Head of caudate nucleus (tissue), 42 donors: Measurements from ENCODE around the gene DIP2C.
A peak's percentile ranks its signal among the peaks of the same experiment; 100 is the strongest.
"Not testable (repeated sequence)": the region's sequence is repeated elsewhere in the genome, so short reads cannot be mapped to it uniquely, and the experiment has no call there.

Experiments used
- DNase-seq, 42 donors: peaks; one replicate each; pipeline versions ENCODE4 v3.0.0 to v3.0.0-alpha.2; 2020 to 2021; ENCODE audit warnings: mixed read lengths in 7 of 42
- intact Hi-C: fragments of 100-400 bp; cut with DNase I; formaldehyde crosslinking; loops from one replicate; pipeline ENCODE4 v1.15.0; 2022

DIP2C gene

DNA sequence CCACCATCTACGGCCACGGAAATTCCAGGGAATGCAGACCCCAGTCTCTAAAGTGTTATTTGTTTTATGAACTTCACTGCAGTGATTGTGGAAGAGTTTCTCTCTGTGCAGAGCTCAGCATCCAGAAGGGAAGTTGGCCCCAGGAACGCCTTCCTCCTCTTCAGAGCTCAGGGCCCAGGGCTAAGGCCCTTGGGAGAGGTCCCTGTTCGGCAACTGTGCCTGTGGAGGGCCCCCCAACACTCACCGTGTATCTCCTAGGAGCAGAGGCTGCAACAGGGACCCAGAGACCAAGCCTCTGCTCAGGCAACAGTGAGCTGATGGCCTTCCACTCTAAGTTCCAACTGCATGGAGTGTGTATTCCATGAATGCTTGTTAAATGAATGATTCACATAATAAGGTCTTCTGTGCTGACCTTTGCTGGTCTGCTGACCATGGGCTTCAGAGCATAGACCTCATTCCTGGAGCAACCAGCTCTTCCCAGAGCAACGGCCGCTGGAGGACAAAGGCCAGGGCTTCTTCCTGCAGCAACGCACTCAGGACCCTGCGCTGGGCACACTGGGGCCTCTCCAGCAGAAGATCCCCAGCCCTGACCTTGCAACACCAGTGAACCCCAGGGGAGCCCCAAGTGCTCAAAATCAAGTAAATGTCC lies 7.7 kb downstream of the DIP2C start:
- intact Hi-C loops, result loop anchor here (5.0 to 10.0 kb wide), 2 partner anchors 103 to 169 kb away; no protein-coding TSS in a partner anchor
- DNase-seq, result no peak

DNA sequence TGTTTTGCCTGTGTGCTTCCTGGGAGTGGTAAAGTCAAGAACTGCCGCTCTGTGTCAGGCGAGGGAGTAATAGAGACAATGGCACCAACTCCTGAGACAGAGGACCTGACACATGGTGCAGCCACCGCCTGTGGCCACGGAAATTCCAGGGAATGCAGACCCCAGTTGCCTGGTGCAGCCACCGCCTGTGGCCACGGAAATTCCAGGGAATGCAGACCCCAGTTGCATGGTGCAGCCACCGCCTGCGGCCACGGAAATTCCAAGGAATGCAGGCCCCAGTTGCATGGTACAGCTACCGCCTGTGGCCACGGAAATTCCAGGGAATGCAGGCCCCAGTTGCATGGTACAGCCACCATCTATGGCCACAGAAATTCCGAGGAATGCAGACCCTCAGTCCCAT lies 8.7 kb downstream of the DIP2C start:
- DNase-seq, result no peak
- intact Hi-C loops, result loop anchor here (5.0 to 10.0 kb wide), 2 partner anchors 104 to 168 kb away; no protein-coding TSS in a partner anchor

DNA sequence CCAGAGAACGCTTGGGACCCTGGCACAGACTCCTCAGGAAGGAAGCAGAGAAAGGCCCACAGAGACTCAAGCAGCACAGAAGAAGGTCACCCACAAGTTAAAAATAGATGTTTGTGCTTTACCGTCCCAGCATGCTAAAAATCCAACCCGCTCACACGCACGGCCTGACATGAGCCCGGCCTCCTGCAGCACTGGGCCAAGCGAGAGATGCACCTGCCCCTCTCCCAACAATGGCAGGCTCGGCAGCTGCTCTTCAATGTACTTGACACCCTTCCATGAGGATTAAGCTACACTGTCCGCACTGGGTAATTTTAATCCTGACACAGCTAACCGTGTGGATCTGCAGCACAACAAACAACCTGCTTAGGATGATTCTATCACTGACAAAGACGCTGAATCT lies 9.3 kb downstream of the DIP2C start:
- no peak for DNase-seq
- intact Hi-C loops, result loop anchor here (5.0 to 10.0 kb wide), 2 partner anchors 105 to 168 kb away; no protein-coding TSS in a partner anchor

DNA sequence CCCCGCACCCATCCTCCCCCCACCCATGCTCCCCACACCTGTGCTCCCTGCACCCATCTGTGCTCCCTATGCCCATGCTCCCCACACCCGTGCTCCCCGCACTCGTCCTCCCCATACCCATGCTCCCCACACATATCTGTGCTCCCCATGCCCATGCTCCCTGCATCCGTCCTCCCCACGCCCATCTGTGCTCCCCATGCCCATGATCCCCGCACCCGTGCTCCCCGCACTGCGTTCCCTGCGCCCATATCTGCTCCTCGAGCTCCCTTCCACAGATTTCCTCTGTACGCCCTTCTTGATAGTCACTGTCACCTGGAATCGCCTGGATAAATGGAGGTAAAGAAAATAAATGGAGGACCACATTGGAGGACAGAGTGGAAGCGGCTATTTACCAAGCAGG lies 9.9 kb downstream of the DIP2C start:
- DNase-seq, result peak in 1 of 42 donors; percentile 7
- intact Hi-C loops, result no loop called here

DNA sequence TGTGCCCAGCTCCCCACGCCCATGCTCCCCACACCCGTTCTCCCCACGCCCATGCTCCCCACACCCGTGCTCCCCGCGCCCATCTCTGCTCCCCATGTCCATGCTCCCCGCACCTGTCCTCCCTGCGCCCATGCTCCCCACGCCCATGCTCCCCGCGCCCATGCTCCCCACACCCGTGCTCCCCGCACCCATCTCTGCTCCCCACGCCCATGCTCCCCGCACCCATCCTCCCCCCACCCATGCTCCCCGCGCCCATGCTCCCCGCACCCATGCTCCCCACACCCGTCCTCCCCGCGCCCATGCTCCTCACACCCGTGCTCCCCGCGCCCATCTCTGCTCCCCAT lies 10.8 kb downstream of the DIP2C start:
- intact Hi-C loops, DNase-seq: not testable (repeated sequence)

DNA sequence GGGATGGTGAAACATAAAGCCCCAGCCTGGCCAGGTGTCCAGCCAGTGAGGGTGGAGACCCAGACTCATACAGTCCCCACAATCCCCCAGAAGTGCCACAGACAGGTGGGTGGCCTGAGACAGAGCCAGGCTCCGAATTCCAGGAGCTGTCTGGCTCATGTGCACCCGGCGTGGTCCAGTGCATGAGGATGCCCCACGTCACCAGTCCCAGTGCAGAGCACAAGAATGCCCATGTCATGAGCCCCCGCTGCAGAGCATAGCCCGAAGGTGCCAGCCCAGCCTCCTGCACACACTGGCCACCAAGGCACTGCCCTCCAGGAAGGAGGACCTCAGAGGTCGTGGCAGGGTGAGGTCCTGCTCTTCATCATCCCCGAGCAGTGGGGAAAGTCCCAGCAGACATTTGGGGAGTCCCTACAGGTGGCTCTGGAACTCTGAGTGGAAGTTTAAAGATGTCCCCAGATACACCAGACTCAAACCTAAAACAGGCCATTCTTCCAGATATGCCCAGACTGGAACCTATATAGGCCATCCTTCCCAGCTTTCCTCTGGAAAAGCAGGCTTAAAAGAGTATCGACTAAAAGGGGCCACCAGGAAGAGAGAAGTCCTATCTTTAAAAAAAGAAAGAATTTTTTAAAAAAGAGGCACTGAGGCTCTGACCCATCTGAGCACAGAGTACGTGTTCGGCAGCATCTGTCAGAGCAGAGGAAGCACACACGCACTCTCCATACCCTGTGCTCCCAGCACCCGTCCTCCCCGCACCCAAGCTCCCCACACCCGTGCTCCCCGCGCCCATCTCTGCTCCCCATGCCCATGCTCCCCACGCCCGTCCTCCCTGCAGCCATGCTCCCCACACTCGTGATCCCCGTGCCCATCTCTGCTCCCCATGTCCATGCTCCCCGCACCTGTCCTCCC lies 11.5 kb downstream of the DIP2C start:
- intact Hi-C loops, result no loop called here

DNA sequence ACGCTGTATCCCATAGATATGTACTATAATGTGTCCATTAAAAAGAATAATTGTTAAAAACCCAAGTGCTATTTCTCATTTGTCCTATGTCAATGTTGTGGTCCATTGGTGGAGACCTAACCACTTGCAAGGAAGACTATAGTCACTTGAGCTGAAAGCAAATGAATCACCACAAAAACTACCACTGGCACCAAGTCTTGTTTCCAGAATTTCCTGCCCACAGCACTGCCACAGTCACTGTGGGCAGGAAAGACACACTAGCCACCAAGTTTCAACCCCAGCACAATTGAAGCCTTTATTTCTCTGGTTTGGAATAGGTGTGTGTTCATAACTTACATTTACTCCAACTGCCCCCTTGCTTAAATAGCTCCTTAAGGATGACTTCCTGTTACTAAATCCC lies 12.4 kb downstream of the DIP2C start:
- intact Hi-C loops, result no loop called here
- peak in 1 of 42 donors; percentile 10 for DNase-seq

More for the DNA sequence above, 11.5 kb downstream of the DIP2C start:
- peak in 3 of 42 donors; percentile 6 to 28 (median 7) for DNase-seq

DNA sequence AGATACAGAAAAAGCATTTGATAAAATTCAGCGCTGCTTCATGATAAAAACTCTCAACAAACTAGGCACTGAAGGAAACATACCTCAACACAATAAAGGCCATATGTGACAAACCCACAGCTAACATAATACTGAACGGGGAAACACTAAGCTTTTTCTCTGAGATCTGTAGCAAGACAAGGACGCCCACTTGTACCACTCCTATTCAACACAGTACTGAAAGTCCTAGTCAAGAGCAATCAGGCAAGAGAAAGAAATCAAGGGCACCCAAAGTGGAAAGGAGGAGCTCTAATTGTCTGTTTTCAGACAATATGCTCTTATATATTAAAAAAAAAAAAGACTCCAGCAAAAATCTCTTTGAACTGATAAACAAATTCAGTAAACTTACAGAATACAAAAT lies 13.3 kb downstream of the DIP2C start:
- intact Hi-C loops, result no loop called here

DNA sequence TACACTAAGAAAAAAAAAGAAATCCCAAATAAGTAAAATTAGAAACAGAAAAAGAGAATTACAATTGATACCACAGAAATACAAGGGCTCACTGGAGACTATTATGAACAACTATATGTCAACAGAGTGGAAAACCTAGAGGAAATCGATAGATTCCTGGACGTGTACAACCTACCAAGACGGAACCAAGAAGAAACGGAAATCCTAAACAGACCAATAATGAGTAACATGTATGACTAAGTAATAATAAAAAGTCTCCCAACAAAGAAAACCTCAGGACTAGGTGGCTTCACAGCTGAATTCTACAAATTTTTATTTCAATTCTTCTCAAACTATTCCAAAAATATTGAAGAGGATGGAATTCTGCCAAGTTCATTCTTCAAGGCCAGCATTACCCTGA lies 13.9 kb downstream of the DIP2C start:
- intact Hi-C loops, result no loop called here
- DNase-seq, result no peak

More for the DNA sequence above, 13.3 kb downstream of the DIP2C start:
- DNase-seq, result peak in 5 of 42 donors; percentile 7 to 66 (median 42)

DNA sequence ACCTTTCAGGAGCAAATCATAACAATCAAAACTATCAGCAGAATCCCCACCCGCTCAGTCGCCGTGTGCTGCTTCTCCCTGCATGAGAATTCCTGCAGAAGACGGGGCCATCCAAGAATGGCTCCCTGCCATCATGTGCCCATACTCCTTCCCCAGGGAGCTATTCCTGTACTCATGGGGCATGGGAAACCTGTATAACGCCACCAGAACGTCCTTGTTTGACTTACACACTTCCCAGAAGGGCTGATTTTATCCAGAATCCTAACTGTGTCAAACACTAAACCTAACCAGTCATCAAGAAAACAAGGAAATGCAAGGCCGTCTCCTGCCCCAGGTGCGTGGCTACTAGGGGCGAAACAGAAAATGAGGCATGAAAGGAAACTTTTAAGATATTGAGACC lies 16.0 kb downstream of the DIP2C start:
- intact Hi-C loops, result no loop called here

DNA sequence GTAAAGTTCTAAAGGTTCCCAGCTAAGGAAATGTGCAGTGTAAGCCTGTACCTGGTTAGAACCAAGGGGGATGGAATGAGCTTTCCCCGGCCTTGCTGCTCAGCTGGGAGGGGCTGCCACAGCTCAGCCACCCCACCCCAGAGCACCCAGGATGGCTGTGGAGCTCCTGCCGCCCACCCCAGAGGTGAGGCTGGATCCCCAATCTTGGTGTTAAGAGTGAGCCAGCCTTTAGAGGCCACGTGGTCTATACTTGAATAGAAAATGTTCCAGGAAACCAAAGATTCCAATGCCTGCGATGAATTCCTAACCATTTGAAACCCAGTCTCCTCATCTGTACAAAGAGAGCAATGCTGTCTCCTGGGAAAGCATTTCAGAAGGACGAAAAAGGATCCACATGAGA lies 16.5 kb downstream of the DIP2C start:
- peak in 9 of 42 donors; percentile 8 to 66 (median 32) for DNase-seq
- intact Hi-C loops, result no loop called here

More for the DNA sequence above, 16.0 kb downstream of the DIP2C start:
- peak in 7 of 42 donors; percentile 8 to 49 (median 25) for DNase-seq

DNA sequence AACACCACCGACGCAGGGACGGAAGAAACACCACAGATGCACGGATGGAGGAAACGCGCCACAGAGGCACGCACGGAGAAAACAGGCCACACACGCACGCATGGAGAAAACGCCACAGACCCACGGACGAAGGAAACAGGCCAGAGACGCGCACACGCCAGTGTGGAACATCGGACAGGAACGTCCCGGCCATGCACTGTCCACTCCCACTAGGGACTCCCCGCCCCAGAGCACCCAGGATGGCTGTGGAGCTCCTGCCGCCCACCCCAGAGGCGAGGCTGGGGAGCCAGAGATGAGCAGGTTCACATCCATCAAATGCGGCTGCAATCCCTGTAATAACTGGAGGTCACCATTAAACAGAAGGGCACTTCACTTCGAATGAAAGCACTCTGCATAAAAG lies 17.3 kb downstream of the DIP2C start:
- intact Hi-C loops, result no loop called here
- DNase-seq, result peak in 4 of 42 donors; percentile 3 to 41 (median 18)

DNA sequence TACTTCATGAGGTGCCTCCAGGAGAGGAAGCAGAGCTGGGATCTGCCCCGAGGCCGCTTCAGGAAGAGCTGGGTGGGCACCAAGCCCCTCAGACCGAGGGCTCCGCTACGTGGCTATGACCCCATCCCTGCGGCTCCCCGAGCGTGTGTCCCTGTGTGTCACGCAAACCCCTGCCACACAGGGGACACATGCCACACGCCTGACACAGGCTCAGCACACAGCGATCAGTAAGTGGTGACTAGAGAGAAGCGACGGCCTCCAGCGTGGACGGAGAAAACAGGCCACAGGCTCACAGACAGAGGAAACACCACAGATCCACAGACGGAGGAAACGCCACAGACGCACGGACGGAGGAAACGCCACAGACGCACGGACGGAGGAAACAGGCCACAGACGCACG lies 18.5 kb downstream of the DIP2C start:
- intact Hi-C loops, result no loop called here
- DNase-seq, result peak in 2 of 42 donors; percentile 12 to 14

DNA sequence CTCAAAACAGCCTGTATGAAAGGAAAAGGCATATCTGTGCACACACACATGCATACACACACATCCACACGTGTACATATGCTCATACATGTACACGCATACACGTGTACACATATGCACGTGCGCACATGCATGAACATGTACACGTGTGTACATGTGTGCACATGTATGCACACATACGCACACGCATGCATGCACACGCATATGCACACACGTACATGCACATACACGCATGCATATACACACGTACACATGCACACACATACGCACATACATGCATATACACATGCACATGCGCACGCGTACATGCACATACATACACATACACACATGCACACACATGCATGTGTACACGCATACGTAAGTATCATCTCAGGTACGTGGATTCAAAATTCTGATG lies 19.4 kb downstream of the DIP2C start:
- peak in 1 of 42 donors; percentile 5 for DNase-seq
- intact Hi-C loops, result no loop called here

DNA sequence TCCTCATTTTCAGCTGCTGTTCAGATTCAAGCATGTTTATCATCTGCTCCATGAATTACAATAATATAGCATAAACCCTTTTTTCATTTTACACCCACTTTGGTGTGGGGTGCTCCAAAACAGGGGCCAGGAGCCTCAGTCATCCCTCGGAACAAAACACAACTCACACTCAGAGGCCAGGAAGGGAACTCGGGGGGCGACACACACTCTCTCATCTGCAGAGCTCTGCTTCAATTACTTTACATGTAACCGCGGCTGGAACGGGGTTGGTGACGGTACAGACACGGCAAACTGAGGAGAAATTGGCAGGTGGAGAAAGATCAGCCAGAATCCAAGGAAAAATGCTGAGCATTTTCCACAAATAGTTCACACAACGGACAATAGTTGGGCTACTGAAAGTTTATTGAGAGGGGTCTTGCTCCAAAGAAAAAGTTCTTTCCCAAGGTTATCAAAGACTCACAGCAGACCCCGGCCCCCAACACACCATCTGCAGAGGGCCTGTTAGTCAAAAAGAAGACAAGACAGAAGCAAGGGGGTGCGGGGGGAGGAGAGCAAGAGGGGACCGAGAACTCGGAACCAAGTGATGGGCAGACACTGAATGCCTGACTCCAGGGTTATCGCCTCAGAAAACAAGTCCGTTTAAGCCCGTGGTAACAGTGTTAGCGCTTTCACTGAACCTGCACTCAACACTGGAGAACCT lies 20.5 kb downstream of the DIP2C start:
- DNase-seq, result peak in 2 of 42 donors; percentile 15 to 35
- intact Hi-C loops, result no loop called here

DNA sequence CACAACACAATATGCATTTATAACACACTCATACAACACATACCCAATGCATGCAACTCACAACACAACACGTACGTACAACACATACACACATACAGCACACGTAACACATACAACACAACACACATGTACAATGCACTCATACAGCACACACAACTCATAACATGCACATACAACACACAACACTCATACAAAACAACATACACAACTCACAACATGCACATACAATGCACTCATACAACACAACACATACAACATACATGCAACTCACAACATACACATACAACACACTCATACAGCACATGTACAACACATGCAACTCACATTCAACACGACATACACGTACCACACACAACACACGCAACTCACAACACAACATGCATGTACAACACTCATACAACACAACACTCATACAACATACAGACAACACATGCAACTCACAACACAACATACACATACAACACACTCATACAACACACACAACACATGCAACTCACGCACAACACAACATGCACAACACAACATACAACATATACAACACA lies 21.8 kb downstream of the DIP2C start:
- intact Hi-C loops, result no loop called here
- DNase-seq, result no peak

DNA sequence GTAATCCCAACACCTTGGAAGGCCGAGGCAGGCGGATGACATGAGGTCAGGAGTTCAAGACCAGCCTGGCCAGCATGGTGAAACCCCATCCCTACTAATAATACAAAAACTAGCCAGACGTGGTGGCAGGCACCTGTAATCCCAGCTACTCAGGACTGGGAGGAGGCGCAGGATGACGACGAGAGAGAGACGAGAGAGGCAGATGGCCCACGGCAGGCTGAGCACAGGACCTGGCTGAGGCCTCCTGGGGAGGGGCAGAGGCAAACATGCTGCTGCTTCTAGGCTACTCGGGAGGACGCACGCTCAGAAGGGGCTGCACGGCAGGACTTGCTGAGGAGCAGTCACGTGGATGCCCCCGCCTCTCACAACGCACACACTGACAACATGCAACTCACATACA lies 22.4 kb downstream of the DIP2C start:
- intact Hi-C loops, result no loop called here
- peak in 2 of 42 donors; percentile 14 to 32 for DNase-seq

DNA sequence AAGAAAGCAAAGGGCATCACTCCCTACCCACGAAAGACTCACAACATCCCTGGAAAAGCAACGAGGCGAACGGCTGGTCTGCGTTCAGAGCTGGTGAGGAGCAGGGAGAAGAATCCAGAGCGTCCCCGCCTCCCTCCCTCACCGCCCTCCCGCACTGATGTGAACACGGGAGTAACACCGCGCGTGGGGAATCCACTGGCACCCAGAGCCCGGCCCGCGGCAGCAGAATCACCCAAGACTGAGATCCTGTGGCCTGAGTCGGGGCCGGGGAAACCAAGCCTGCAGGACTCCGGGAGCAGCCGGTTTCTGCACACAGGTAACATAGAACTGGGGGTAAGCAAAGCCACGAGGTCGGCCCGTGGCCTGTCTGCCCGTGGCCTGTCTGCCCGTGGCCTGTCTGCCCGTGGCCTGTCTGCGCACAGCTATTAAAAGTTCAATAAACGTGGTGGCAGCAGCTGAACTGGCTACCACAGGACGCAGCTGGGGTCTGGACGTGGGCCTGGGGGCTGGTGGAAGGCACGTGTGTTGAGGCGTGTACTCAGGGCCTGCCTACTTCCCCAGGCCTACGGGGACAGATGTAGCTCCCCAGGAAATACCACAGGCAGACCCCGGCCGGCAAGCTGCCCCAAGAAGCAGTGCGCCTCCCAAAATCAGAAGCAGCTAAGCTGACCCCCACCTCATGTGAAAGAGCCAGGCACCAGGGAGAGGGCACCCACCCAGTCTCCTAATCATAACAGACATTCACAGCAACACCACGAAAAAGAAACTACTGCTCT lies 23.0 kb downstream of the DIP2C start:
- intact Hi-C loops, result no loop called here
- DNase-seq, result peak in 2 of 42 donors; percentile 10 to 36
